ENCODE results near the gene ATP5F1D.

- TF ChIP-seq POLR2A (IDR thresholded peaks at IDR 0.05; ENCODE audit: low read length) (peak; percentile 93), GATA1 (IDR thresholded peaks at IDR 0.05; ENCODE audit: low read depth, low read length) (no peak)
Observed at GRCh38 chr19:1275260-1275975, 33.9 kb downstream of the ATP5F1D start, which contains the start of gene FAM174C.

Data from erythroblast (primary cell).